ENCODE measurements around the gene SUFU.

DNA sequence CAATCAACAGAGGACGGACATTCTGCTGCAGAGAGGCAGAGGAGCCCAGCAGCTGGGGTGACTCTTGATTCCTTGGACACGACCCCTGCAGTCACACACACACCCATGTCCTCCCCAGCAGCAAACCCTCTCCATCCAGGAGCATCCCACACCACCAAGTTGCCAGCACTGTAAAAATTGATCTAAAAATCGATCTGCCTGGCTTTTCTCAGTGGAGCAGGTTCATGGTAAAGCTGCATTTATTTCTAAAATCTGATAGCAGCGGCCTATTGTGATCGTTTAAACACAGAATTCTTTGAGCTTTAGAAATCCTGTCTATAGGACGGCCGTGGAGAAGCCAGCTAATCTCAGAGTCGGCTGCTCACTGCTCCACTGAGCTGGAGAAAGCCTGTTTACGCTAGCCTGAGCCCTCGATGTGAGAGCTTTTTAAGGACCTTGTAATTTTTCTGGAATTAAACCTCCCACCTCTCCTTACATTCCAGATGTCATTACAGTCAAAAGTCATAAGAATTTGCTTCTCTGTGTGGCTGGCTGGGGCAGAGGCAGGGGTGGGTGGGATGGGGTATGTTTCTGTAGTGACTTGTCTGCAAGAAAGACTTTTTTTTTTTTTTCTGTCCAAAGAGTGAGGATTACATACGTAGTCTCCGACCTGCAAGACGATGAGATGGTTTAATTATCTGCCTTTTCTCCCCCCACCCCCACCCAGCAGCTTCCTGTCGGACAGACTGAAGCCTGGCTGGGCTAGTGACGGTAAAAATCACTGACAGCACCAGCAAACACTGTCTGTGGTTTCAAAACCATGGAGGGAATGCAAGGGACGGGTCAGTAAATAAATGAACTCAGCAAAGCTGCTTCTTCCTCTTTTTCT, 172.1 kb downstream of the SUFU start:
- TF ChIP-seq, protein P1, sequence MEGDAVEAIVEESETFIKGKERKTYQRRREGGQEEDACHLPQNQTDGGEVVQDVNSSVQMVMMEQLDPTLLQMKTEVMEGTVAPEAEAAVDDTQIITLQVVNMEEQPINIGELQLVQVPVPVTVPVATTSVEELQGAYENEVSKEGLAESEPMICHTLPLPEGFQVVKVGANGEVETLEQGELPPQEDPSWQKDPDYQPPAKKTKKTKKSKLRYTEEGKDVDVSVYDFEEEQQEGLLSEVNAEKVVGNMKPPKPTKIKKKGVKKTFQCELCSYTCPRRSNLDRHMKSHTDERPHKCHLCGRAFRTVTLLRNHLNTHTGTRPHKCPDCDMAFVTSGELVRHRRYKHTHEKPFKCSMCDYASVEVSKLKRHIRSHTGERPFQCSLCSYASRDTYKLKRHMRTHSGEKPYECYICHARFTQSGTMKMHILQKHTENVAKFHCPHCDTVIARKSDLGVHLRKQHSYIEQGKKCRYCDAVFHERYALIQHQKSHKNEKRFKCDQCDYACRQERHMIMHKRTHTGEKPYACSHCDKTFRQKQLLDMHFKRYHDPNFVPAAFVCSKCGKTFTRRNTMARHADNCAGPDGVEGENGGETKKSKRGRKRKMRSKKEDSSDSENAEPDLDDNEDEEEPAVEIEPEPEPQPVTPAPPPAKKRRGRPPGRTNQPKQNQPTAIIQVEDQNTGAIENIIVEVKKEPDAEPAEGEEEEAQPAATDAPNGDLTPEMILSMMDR (IDR thresholded peaks at IDR 0.05): no peak
- TF ChIP-seq POLR2A (IDR thresholded peaks at IDR 0.05) (no peak), EP300 (IDR thresholded peaks at IDR 0.05) (no peak), POLR2AphosphoS5 (IDR thresholded peaks at IDR 0.05) (no peak)

All from sigmoid colon (tissue), 4 donors.